K562 (cell line): ENCODE data around the gene HADHB. TPM values are rescaled to one million over a fixed set of nuclear protein-coding genes. Genes with fewer than 3 reads are reported as not detected.

Experiments used
- ATAC-seq: fragments of 200-7000 bp; cut with Tn5 transposase; 3 replicates; pipeline ENCODE4 v1.9.1; 2020; ENCODE audit warnings: moderate library complexity
- BruUV-seq: library from RNA; stranded (reverse); fragments of 400-500 nt; replicated peaks from 2 replicates; lab custom pipeline; 2021; lab: Mats Ljungman, UMichigan
- CTCF ChIA-PET: fragments of 300-600 bp; formaldehyde crosslinking; extraction: SDS; loops from one replicate; lab custom pipeline; 2021; ENCODE audit warnings: low intra/inter-chr PET ratio; lab: Yijun Ruan, JAX
- POLR2A ChIA-PET: fragments of 300-600, 350-650 bp; sonication (Branson Sonifier 250); formaldehyde crosslinking; extraction: SDS; loops from one replicate; lab custom pipeline; 2021; ENCODE audit warnings: antibody characterized with exemption, inconsistent platforms; lab: Yijun Ruan, JAX
- DNase-seq, 4 experiments: peaks; one replicate each; pipeline versions ENCODE4 v3.0.0 to v3.0.0-alpha.2; 2011 to 2018; ENCODE audit warnings: low spot score in 3 of 4, mixed read lengths in 3 of 4; ENCODE audit errors: extremely low read depth in 1 of 4
- FAIRE-seq: peaks from 2 replicates; lab custom pipeline; 2011; peaks lifted over from hg19 to GRCh38; lab: Jason Lieb, UNC
- H2AFZ ChIP-seq: 2 replicates; pipeline ENCODE4 v1.6.0; 2011; ENCODE audit warnings: low read depth, low read length, control low read depth, inconsistent platforms
- H3K27ac ChIP-seq: fragments of 200-600 bp; 3 replicates; pipeline ENCODE4 v1.8.0; 2011; ENCODE audit warnings: low read depth, mild to moderate bottlenecking, control low read depth, inconsistent platforms, low read length, moderate library complexity, mixed read lengths; ENCODE audit errors: extremely low read depth
- H3K27me3 ChIP-seq, 2 experiments: fragments of 300-600 bp in 1 of 2; 2 replicates in 1 of 2; 3 replicates in 1 of 2; pipeline versions ENCODE4 v1.6.0 to v1.8.0; 2011; ENCODE audit warnings: inconsistent platforms in 2 of 2, low read length in 2 of 2, mild to moderate bottlenecking in 1 of 2, mixed read lengths in 1 of 2, moderate library complexity in 1 of 2; ENCODE audit not compliant: control insufficient read depth in 2 of 2, insufficient read depth in 2 of 2
- H3K36me3 ChIP-seq: fragments of 300-600 bp; 3 replicates; pipeline ENCODE4 v1.8.0; 2011; ENCODE audit warnings: mild to moderate bottlenecking, low read length, inconsistent platforms; ENCODE audit not compliant: control insufficient read depth, insufficient read depth
- H3K4me1 ChIP-seq, 2 experiments: fragments of 200-600 bp in 1 of 2; replicated peaks in 1 of 2; 2 replicates in 1 of 2; 3 replicates in 1 of 2; pipeline versions ENCODE4 v1.5.1 to v1.8.0; 2011; ENCODE audit warnings: inconsistent platforms in 2 of 2, low read length in 2 of 2, mild to moderate bottlenecking in 1 of 2, mixed read lengths in 1 of 2, moderate library complexity in 1 of 2; ENCODE audit not compliant: control insufficient read depth in 2 of 2, insufficient read depth in 2 of 2
- H3K4me2 ChIP-seq: 2 replicates; pipeline ENCODE4 v1.6.1; 2011; ENCODE audit warnings: low read length, control low read depth, inconsistent platforms, mixed read lengths; ENCODE audit not compliant: insufficient read depth
- H3K4me3 ChIP-seq: fragments of 200-600 bp; sonication (generic), shearing (Covaris generic); 2 replicates; pipeline ENCODE4 v1.5.1; 2016; ENCODE audit warnings: control low read depth, inconsistent platforms
- H3K79me2 ChIP-seq: fragments of 200-600 bp; 3 replicates; pipeline ENCODE4 v1.8.0; 2011; ENCODE audit warnings: low read length, inconsistent platforms; ENCODE audit not compliant: control insufficient read depth, insufficient read depth
- H3K9ac ChIP-seq, 2 experiments: 2 replicates each; pipeline versions ENCODE4 v1.6.0 to v1.6.1; 2011; ENCODE audit warnings: low read depth in 2 of 2, low read length in 2 of 2, control low read depth in 1 of 2, inconsistent platforms in 1 of 2, mild to moderate bottlenecking in 1 of 2, mixed read lengths in 1 of 2; ENCODE audit not compliant: insufficient read depth in 1 of 2
- H3K9me1 ChIP-seq: one replicate; pipeline ENCODE4 v1.6.0; 2011; ENCODE audit warnings: inconsistent platforms, mild to moderate bottlenecking, low read length, moderate library complexity; ENCODE audit not compliant: control insufficient read depth, insufficient read depth
- H3K9me3 ChIP-seq: replicated peaks from 2 replicates; pipeline ENCODE4 v1.5.1; 2011; ENCODE audit warnings: low read depth, low read length, inconsistent platforms; ENCODE audit not compliant: control insufficient read depth, insufficient read depth
- H4K20me1 ChIP-seq: replicated peaks from 2 replicates; pipeline ENCODE4 v1.6.1; 2011; ENCODE audit warnings: low read length, inconsistent platforms, mixed read lengths; ENCODE audit not compliant: control insufficient read depth, insufficient read depth
- BRCA1 ChIP-seq, 2 experiments: fragments of 450-650 bp in 1 of 2; sonication (generic) in 1 of 2; formaldehyde crosslinking in 1 of 2; IDR thresholded peaks; 2 replicates each; pipeline versions ENCODE4 v1.5.0 to v1.6.1; 2017 to 2020; ENCODE audit warnings: mild to moderate bottlenecking in 1 of 2, missing genetic modification reagents in 1 of 2
- CC2D1A ChIP-seq: fragments of 450-650 bp; IDR thresholded peaks from 2 replicates; pipeline ENCODE4 v1.6.1; 2017; ENCODE audit warnings: mild to moderate bottlenecking
- CREBBP ChIP-seq: IDR thresholded peaks from one replicate; pipeline ENCODE4 v1.6.1; 2012; ENCODE audit warnings: low read depth, mild to moderate bottlenecking, control low read depth, inconsistent platforms, low read length
- CREM ChIP-seq: IDR thresholded peaks from 2 replicates; pipeline ENCODE4 v1.6.1; 2014; ENCODE audit warnings: antibody characterized with exemption, low read depth
- CUX1 ChIP-seq: fragments of 200-800 bp; sonication (Bioruptor generic); IDR thresholded peaks from 2 replicates; pipeline ENCODE4 v1.6.1; 2016; ENCODE audit warnings: missing genetic modification characterization, missing compliant biosample characterization
- HSF4 ChIP-seq: fragments of 250-450 bp; sonication (Bioruptor Pico); IDR thresholded peaks from 2 replicates; pipeline ENCODE4 v2.1.2; 2022; ENCODE audit warnings: mild to moderate bottlenecking, moderate library complexity, borderline replicate concordance
- MECOM ChIP-seq: fragments of 250-450 bp; sonication (Bioruptor Pico); IDR thresholded peaks from 2 replicates; pipeline ENCODE4 v1.8.0; 2022; ENCODE audit warnings: inconsistent platforms
- NCOA6 ChIP-seq: fragments of 450-650 bp; IDR thresholded peaks from 2 replicates; pipeline ENCODE4 v1.6.1; 2017; ENCODE audit warnings: mild to moderate bottlenecking
- PML ChIP-seq: IDR thresholded peaks from 2 replicates; pipeline ENCODE4 v1.6.1; 2012; ENCODE audit warnings: low read length, inconsistent platforms
- RBM25 ChIP-seq: fragments of 200-400 bp; formaldehyde crosslinking; IDR thresholded peaks from 2 replicates; pipeline ENCODE4 v1.6.1; 2018; ENCODE audit warnings: low read length, low read depth, moderate library complexity; ENCODE audit not compliant: severe bottlenecking
- RUNX1 ChIP-seq: sonication (generic); IDR thresholded peaks from 2 replicates; pipeline ENCODE4 v1.6.1; 2016; ENCODE audit warnings: antibody characterized with exemption, low read depth
- SMC3 ChIP-seq: conservative IDR thresholded peaks from 2 replicates; pipeline ENCODE4 v1.6.1; 2011; ENCODE audit warnings: low read depth, low read length, improper control_type of control experiment; ENCODE audit not compliant: insufficient read depth
- TEAD4 ChIP-seq, 2 experiments: sonication (generic) in 1 of 2; formaldehyde crosslinking in 1 of 2; IDR thresholded peaks; 2 replicates each; pipeline versions ENCODE4 v1.6.1 to v1.8.0; 2012 to 2022; ENCODE audit warnings: borderline replicate concordance in 1 of 2, inconsistent platforms in 1 of 2, low read length in 1 of 2, mild to moderate bottlenecking in 1 of 2, missing genetic modification reagents in 1 of 2
- TRIM28 ChIP-seq: fragments of 450-650 bp; IDR thresholded peaks from 2 replicates; pipeline ENCODE4 v1.6.1; 2017
- ZNF143 ChIP-seq: sonication (generic); formaldehyde crosslinking; IDR thresholded peaks from 2 replicates; pipeline ENCODE4 v1.9.0; 2022; ENCODE audit warnings: mild to moderate bottlenecking, missing genetic modification reagents
- ZNF311 ChIP-seq: fragments of 250-450 bp; sonication (Bioruptor Pico); IDR thresholded peaks from 2 replicates; pipeline ENCODE4 v1.4.0; 2020; ENCODE audit warnings: mild to moderate bottlenecking, moderate library complexity
- ZNF561 ChIP-seq: fragments of 450-650 bp; formaldehyde crosslinking; conservative IDR thresholded peaks from 2 replicates; pipeline ENCODE4 v1.4.0; 2020; ENCODE audit warnings: mild to moderate bottlenecking, moderate library complexity
- in situ Hi-C: fragments of 300-500 bp; cut with MboI; formaldehyde crosslinking; loops from 4 replicates; pipeline ENCODE4 v1.15.0; 2018; ENCODE audit warnings: inconsistent platforms, mixed read lengths
- intact Hi-C: fragments of 100-400 bp; cut with micrococcal nuclease; formaldehyde crosslinking; loops from 2 replicates; pipeline ENCODE4 v1.14.2; 2022
- polyA plus RNA-seq, 8 experiments: library from polyadenylated mRNA; depleted of rRNA in 4 of 8; stranded (reverse) in 5 of 8; unstranded in 3 of 8; fragments of >200 nt; fragmentation: Nextera tagmentation in 2 of 8; fragmentation: Illumina TruSeq in 1 of 8; extraction: Ambion mirVana in 2 of 8; extraction: Trizol in 1 of 8; gene quantifications; 2 replicates each; pipeline versions ENCODE4 v1.2.1 to v1.2.3, GENCODE V29; 2011 to 2014; ENCODE audit warnings: inconsistent platforms in 1 of 8, missing spikeins in 1 of 8
- total RNA-seq, 7 experiments: library from RNA; depleted of rRNA in 6 of 7; stranded (reverse); fragments of >200 nt in 6 of 7; fragmentation: Illumina TruSeq in 2 of 7; extraction: Trizol in 2 of 7; gene quantifications; 2 replicates each; pipeline versions ENCODE4 v1.2.1 to v1.2.3, GENCODE V29; 2011 to 2021; ENCODE audit warnings: low replicate concordance in 1 of 7
- TF ChIP-seq, protein P1 (sequence below): fragments of 450-650 bp; IDR thresholded peaks from 2 replicates; pipeline ENCODE4 v1.6.1; 2016; ENCODE audit warnings: borderline replicate concordance

Gene HADHB
- total and polyA plus RNA-seq, 9 of the 15 experiments (the other 6 are each of a cell fraction or from before 2014, with no cell fraction given), result 67.3 to 199 (median 100) TPM

- H3K4me2 ChIP-seq, result no peak overlapping the region
- no peaks in the 10 kb centered on the region for H3K79me2 ChIP-seq
- H3K9me3 ChIP-seq, result no peaks in the 10 kb centered on the region
- POLR2A ChIA-PET, result interaction anchor here (0.7 to 1.3 kb wide), 4 partner anchors 10 to 74 kb away, joined by 3 to 4 read pairs (median 3); no protein-coding TSS in a partner anchor
- no peak for FAIRE-seq
- no peaks in the 10 kb centered on the region for H3K9me1 ChIP-seq
- H3K27me3 ChIP-seq, result no peaks in the 10 kb centered on the region
- no peak for DNase-seq
- no TSS peak for BruUV-seq
- ATAC-seq, result no peak
- peaks cover 23% of the 10 kb centered on the region; the same call in 2 of the 3 replicates for H3K36me3 ChIP-seq
- CTCF ChIA-PET, result interaction anchor here (0.7 kb wide), 1 partner anchor 48 kb away, joined by 3 read pairs; no protein-coding TSS in a partner anchor
- no peak overlapping the region for H2AFZ ChIP-seq
- H3K4me1 ChIP-seq, result peaks cover 0 to 11% of the 10 kb centered on the region in 2 experiments; a peak in 1 of 5 replicates
- no peak overlapping the region for H3K4me3 ChIP-seq
- no peak overlapping the region for H3K9ac ChIP-seq
- intact Hi-C loops, result no loop called here
- no peaks in the 10 kb centered on the region for H4K20me1 ChIP-seq
- H3K27ac ChIP-seq, result no peak overlapping the region
- in situ Hi-C loops, result no loop called here
- no peak for TF ChIP-seq PML
- no peak for TF ChIP-seq RBM25
- no peak for TF ChIP-seq BRCA1 (IDR thresholded peaks at IDR 0.05)
- TF ChIP-seq BRCA1 (CRISPR knock-in tag; IDR thresholded peaks at IDR 0.05), result no peak
- no peak for TF ChIP-seq CC2D1A
- TF ChIP-seq ZNF561 (CRISPR knock-in tag), result no peak
- TF ChIP-seq SMC3, result no peak
- no peak for TF ChIP-seq MECOM (CRISPR knock-in tag)
- no peak for TF ChIP-seq NCOA6
- TF ChIP-seq ZNF311 (CRISPR knock-in tag), result no peak
- no peak for TF ChIP-seq CUX1 (CRISPR knock-in tag)
- TF ChIP-seq, protein P1, sequence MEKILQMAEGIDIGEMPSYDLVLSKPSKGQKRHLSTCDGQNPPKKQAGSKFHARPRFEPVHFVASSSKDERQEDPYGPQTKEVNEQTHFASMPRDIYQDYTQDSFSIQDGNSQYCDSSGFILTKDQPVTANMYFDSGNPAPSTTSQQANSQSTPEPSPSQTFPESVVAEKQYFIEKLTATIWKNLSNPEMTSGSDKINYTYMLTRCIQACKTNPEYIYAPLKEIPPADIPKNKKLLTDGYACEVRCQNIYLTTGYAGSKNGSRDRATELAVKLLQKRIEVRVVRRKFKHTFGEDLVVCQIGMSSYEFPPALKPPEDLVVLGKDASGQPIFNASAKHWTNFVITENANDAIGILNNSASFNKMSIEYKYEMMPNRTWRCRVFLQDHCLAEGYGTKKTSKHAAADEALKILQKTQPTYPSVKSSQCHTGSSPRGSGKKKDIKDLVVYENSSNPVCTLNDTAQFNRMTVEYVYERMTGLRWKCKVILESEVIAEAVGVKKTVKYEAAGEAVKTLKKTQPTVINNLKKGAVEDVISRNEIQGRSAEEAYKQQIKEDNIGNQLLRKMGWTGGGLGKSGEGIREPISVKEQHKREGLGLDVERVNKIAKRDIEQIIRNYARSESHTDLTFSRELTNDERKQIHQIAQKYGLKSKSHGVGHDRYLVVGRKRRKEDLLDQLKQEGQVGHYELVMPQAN, result no peak
- TF ChIP-seq ZNF143 (CRISPR knock-in tag), result no peak
- no peak for TF ChIP-seq CREM
- TF ChIP-seq CREBBP, result no peak
- no peak for TF ChIP-seq HSF4 (CRISPR knock-in tag)
- TF ChIP-seq RUNX1, result no peak
- no peak for TF ChIP-seq TRIM28
- no peak for TF ChIP-seq TEAD4 (IDR thresholded peaks at IDR 0.05; ENCODE audit: low read length)
- no peak for TF ChIP-seq TEAD4 (CRISPR knock-in tag; IDR thresholded peaks at IDR 0.05; ENCODE audit: borderline replicate concordance)
These were observed 25.6 kb downstream of the HADHB start for GRCh38 chr2:26270373-26270772.
